GM19397 (cell line): ENCODE measurements around the gene MGLL.

ENCODE experiments used
- ATAC-seq: cut with Tn5 transposase; IDR thresholded peaks from one replicate; pipeline ENCODE4 v1.9.1; 2021; ENCODE audit warnings: mild to moderate bottlenecking, moderate library complexity; ENCODE audit not compliant: unreplicated experiment

Gene MGLL

GRCh38 chr3:127814325-127814781 lies 8.0 kb downstream of the MGLL start:
- ATAC-seq = no peak

GRCh38 chr3:127812151-127812550 lies 10.2 kb downstream of the MGLL start:
- no peak for ATAC-seq

- ATAC-seq = no peak
These were observed 10.6 kb downstream of the MGLL start for GRCh38 chr3:127811717-127812116.

- ATAC-seq = no peak
These were observed 12.7 kb downstream of the MGLL start for GRCh38 chr3:127809611-127810010.

GRCh38 chr3:127809211-127809610 lies 13.1 kb downstream of the MGLL start:
- ATAC-seq = no peak

- no peak for ATAC-seq
These were observed 14.1 kb downstream of the MGLL start for GRCh38 chr3:127808197-127808596.

GRCh38 chr3:127805026-127805753 lies 17.1 kb downstream of the MGLL start:
- ATAC-seq = no peak

GRCh38 chr3:127804141-127804540 lies 18.2 kb downstream of the MGLL start:
- ATAC-seq = no peak

GRCh38 chr3:127803619-127804018 lies 18.7 kb downstream of the MGLL start:
- ATAC-seq = no peak

GRCh38 chr3:127802606-127803005 lies 19.7 kb downstream of the MGLL start:
- ATAC-seq = no peak

GRCh38 chr3:127801731-127802313 lies 20.5 kb downstream of the MGLL start:
- no peak for ATAC-seq

GRCh38 chr3:127800508-127800907 lies 21.8 kb downstream of the MGLL start:
- ATAC-seq = peak; percentile 70

- ATAC-seq = no peak
These were observed 22.7 kb downstream of the MGLL start for GRCh38 chr3:127799476-127800222.

- no peak for ATAC-seq
These were observed 23.6 kb downstream of the MGLL start for GRCh38 chr3:127798716-127799115.

GRCh38 chr3:127796831-127797150 lies 25.5 kb downstream of the MGLL start:
- ATAC-seq = no peak

GRCh38 chr3:127796045-127796830 lies 26.1 kb downstream of the MGLL start:
- ATAC-seq = no peak

- ATAC-seq = no peak
These were observed 27.3 kb downstream of the MGLL start for GRCh38 chr3:127794972-127795371.

- no peak for ATAC-seq
These were observed 27.9 kb downstream of the MGLL start for GRCh38 chr3:127794402-127794801.

- ATAC-seq = no peak
These were observed 29.6 kb downstream of the MGLL start for GRCh38 chr3:127792541-127793292.

- ATAC-seq = peak; percentile 66
These were observed 30.9 kb downstream of the MGLL start for GRCh38 chr3:127791221-127791913.
